ENCODE data around the gene UBR4. TPM values are rescaled to one million over a fixed set of nuclear protein-coding genes. Genes with fewer than 3 reads are reported as not detected.

Gene UBR4
- total RNA-seq, 2 donors from 2014 or later: 54.2 to 68.1 TPM

GRCh38 chr1:19035377-19036040, 174.6 kb downstream of the UBR4 start:
- DNase-seq (no peak), ATAC-seq (no peak)
- intact Hi-C loops (cut with DNase I): no loop called here

- DNase-seq: no peak
Observed at GRCh38 chr1:19034721-19035120, 175.3 kb downstream of the UBR4 start.

GRCh38 chr1:19033926-19034680, 176.0 kb downstream of the UBR4 start:
- intact Hi-C loops (cut with DNase I): no loop called here
- ATAC-seq (peak in 1 of 2 donors; percentile 55), DNase-seq (no peak)

More at GRCh38 chr1:19034721-19035120, 175.3 kb downstream of the UBR4 start:
- intact Hi-C loops (cut with DNase I): no loop called here
- ATAC-seq: no peak

- intact Hi-C loops (cut with DNase I): no loop called here
- DNase-seq (no peak), ATAC-seq (no peak)
Observed at GRCh38 chr1:19033515-19033839, 176.6 kb downstream of the UBR4 start.

- no peak for DNase-seq
- no peak for ATAC-seq
- intact Hi-C loops (cut with DNase I): no loop called here
Observed at GRCh38 chr1:19032701-19033514, 177.2 kb downstream of the UBR4 start.

GRCh38 chr1:19032413-19032695, 177.7 kb downstream of the UBR4 start:
- DNase-seq: no peak
- intact Hi-C loops (cut with DNase I): no loop called here

GRCh38 chr1:19029191-19030085, 180.6 kb downstream of the UBR4 start:
- DNase-seq (no peak), ATAC-seq (peak in 1 of 2 donors; percentile 63)
- intact Hi-C loops (cut with DNase I): no loop called here

More at GRCh38 chr1:19032413-19032695, 177.7 kb downstream of the UBR4 start:
- ATAC-seq: no peak

GRCh38 chr1:19028546-19029129, 181.4 kb downstream of the UBR4 start:
- ATAC-seq: no peak
- intact Hi-C loops (cut with DNase I): no loop called here
- DNase-seq: no peak

- intact Hi-C loops (cut with DNase I): no loop called here
- ATAC-seq (no peak), DNase-seq (no peak)
Observed at GRCh38 chr1:19028110-19028509, 182.0 kb downstream of the UBR4 start.

Other genes starting within 250 kb of the UBR4 start
- 10 to 100 TPM; 29.9 to 32.4 TPM for gene EMC1, start 41.3 kb upstream of the UBR4 start, total RNA-seq
- gene MRTO4, start 41.5 kb upstream of the UBR4 start, total RNA-seq: 10 to 100 TPM; 11.8 to 21.3 TPM
- under 1 TPM in 1 of 2 donors, not detected in 1; 0.12 TPM for gene AKR7A3, start 78.5 kb upstream of the UBR4 start, total RNA-seq
- 10 to 100 TPM; 31.3 to 32.9 TPM for gene AKR7A2, start 101.9 kb upstream of the UBR4 start, total RNA-seq
- 1 to 10 TPM; 7.6 to 8.2 TPM for gene SLC66A1, start 102.1 kb upstream of the UBR4 start, total RNA-seq

All from left cardiac atrium (tissue), 4 donors.